PFSK-1 (cell line): ENCODE results near the gene FAH.

Experiments used
- FOXP2 ChIP-seq: optimal IDR thresholded peaks from 2 replicates; pipeline ENCODE3; 2011; ENCODE audit warnings: borderline replicate concordance, control low read depth, inconsistent platforms; ENCODE audit not compliant: insufficient read depth; ENCODE audit errors: extremely low read length, extremely low read depth
- POLR2AphosphoS5 ChIP-seq: IDR thresholded peaks from 2 replicates; pipeline ENCODE4 v1.6.1; 2012; ENCODE audit warnings: low read depth, mild to moderate bottlenecking, control low read depth, low read length, moderate library complexity
- SIN3A ChIP-seq: IDR thresholded peaks from 2 replicates; pipeline ENCODE4 v1.6.1; 2012; ENCODE audit warnings: mild to moderate bottlenecking, low read length, moderate library complexity, borderline replicate concordance; ENCODE audit not compliant: insufficient read depth
- TAF1 ChIP-seq: IDR thresholded peaks from 2 replicates; pipeline ENCODE4 v1.6.1; 2012; ENCODE audit warnings: low read length, control low read depth, borderline replicate concordance; ENCODE audit not compliant: insufficient read depth

- TF ChIP-seq POLR2AphosphoS5, result no peak
- TF ChIP-seq SIN3A, result no peak
- TF ChIP-seq TAF1, result no peak
- no peak for TF ChIP-seq FOXP2
These were observed 17.8 kb downstream of the FAH start for GRCh38 chr15:80170596-80170995.
